HepG2 (cell line): ENCODE results near the gene KDM2B. TPM values are rescaled to one million over a fixed set of nuclear protein-coding genes. Genes with fewer than 3 reads are reported as not detected.

ENCODE experiments used
- GTF3A ChIP-seq: sonication (generic); formaldehyde crosslinking; conservative IDR thresholded peaks from 2 replicates; pipeline ENCODE4 v1.4.0; 2020; ENCODE audit warnings: mild to moderate bottlenecking, missing genetic modification reagents
- MXI1 ChIP-seq: IDR thresholded peaks from 3 replicates; pipeline ENCODE4 v1.6.1; 2012; ENCODE audit warnings: low read depth, low read length, inconsistent platforms, borderline replicate concordance
- POLR2AphosphoS5 ChIP-seq: IDR thresholded peaks from 2 replicates; pipeline ENCODE4 v1.6.1; 2012; ENCODE audit warnings: low read depth, low read length
- POLR2G ChIP-seq: fragments of 200-400 bp; formaldehyde crosslinking; IDR thresholded peaks from 2 replicates; pipeline ENCODE4 v1.6.1; 2018; ENCODE audit warnings: mild to moderate bottlenecking, low read depth, low read length, moderate library complexity
- PRMT3 ChIP-seq: sonication (generic); formaldehyde crosslinking; IDR thresholded peaks from 2 replicates; pipeline ENCODE4 v1.8.1; 2022; ENCODE audit warnings: low read depth, mild to moderate bottlenecking, moderate library complexity, missing genetic modification reagents, borderline replicate concordance
- RBM22 ChIP-seq: fragments of 200-400 bp; formaldehyde crosslinking; optimal IDR thresholded peaks from 2 replicates; pipeline ENCODE3; 2017; ENCODE audit warnings: mild to moderate bottlenecking, low read length, moderate library complexity
- RXRA ChIP-seq: sonication (generic); formaldehyde crosslinking; IDR thresholded peaks from 2 replicates; pipeline ENCODE4 v1.5.1; 2020; ENCODE audit warnings: missing genetic modification reagents
- ZMYM2 ChIP-seq: sonication (generic); formaldehyde crosslinking; IDR thresholded peaks from 2 replicates; pipeline ENCODE4 v1.8.0; 2022; ENCODE audit warnings: mild to moderate bottlenecking, missing genetic modification reagents
- ZNF10 ChIP-seq: sonication (generic); formaldehyde crosslinking; IDR thresholded peaks from 2 replicates; pipeline ENCODE4 v1.4.0; 2020; ENCODE audit warnings: mild to moderate bottlenecking, low read depth, missing genetic modification reagents, borderline replicate concordance
- ZNF207 ChIP-seq: fragments of 450-650 bp; IDR thresholded peaks from 2 replicates; pipeline ENCODE4 v1.6.1; 2016; ENCODE audit warnings: antibody characterized with exemption, borderline replicate concordance
- ZNF253 ChIP-seq: sonication (generic); formaldehyde crosslinking; IDR thresholded peaks from 2 replicates; pipeline ENCODE4 v1.8.0; 2022; ENCODE audit warnings: mild to moderate bottlenecking, missing genetic modification reagents, borderline replicate concordance
- ZNF44 ChIP-seq: sonication (generic); formaldehyde crosslinking; IDR thresholded peaks from 2 replicates; pipeline ENCODE4 v1.5.1; 2020; ENCODE audit warnings: mild to moderate bottlenecking, missing genetic modification reagents
- polyA plus RNA-seq, 8 experiments: library from polyadenylated mRNA; depleted of rRNA in 3 of 8; stranded (reverse) in 7 of 8; unstranded in 1 of 8; fragments of >200 nt; fragmentation: Illumina TruSeq in 4 of 8; extraction: Trizol in 4 of 8; gene quantifications; 2 replicates each; pipeline versions ENCODE4 v1.2.1 to v1.2.3, GENCODE V29; 2011 to 2016; ENCODE audit warnings: low read depth in 4 of 8, missing spikeins in 1 of 8, mixed read lengths in 1 of 8; ENCODE audit not compliant: insufficient read depth in 1 of 8
- total RNA-seq, 5 experiments: library from RNA; depleted of rRNA; stranded (reverse); fragments of >200 nt; fragmentation: Illumina TruSeq; extraction: Trizol; gene quantifications; 2 replicates each; pipeline ENCODE4 v1.2.3, GENCODE V29; 2016; ENCODE audit warnings: low read depth in 1 of 5
- TF ChIP-seq, protein P1 (sequence below): sonication (generic); formaldehyde crosslinking; IDR thresholded peaks from 2 replicates; pipeline ENCODE4 v1.4.0; 2020; ENCODE audit warnings: missing genetic modification reagents
- TF ChIP-seq, protein P2 (sequence below): sonication (generic); formaldehyde crosslinking; IDR thresholded peaks from 2 replicates; pipeline ENCODE4 v1.8.1; 2023; ENCODE audit warnings: mild to moderate bottlenecking, missing genetic modification reagents, borderline replicate concordance
- TF ChIP-seq, protein P3 (sequence below): sonication (generic); formaldehyde crosslinking; IDR thresholded peaks from 2 replicates; pipeline ENCODE4 v1.9.0; 2021; ENCODE audit warnings: missing genetic modification reagents, borderline replicate concordance
- TF ChIP-seq, protein P4 (sequence below): sonication (generic); formaldehyde crosslinking; IDR thresholded peaks from 2 replicates; pipeline ENCODE4 v1.5.1; 2020; ENCODE audit warnings: missing genetic modification reagents, mild to moderate bottlenecking, borderline replicate concordance
- TF ChIP-seq, protein P5 (sequence below): sonication (generic); formaldehyde crosslinking; IDR thresholded peaks from 2 replicates; pipeline ENCODE4 v1.5.1; 2020; ENCODE audit warnings: mild to moderate bottlenecking, missing genetic modification reagents, moderate library complexity

Gene KDM2B
- total and polyA plus RNA-seq, 2 of the 13 experiments (the other 11 are each of a cell fraction or from before 2014, with no cell fraction given): 17.5 to 26.1 TPM

DNA sequence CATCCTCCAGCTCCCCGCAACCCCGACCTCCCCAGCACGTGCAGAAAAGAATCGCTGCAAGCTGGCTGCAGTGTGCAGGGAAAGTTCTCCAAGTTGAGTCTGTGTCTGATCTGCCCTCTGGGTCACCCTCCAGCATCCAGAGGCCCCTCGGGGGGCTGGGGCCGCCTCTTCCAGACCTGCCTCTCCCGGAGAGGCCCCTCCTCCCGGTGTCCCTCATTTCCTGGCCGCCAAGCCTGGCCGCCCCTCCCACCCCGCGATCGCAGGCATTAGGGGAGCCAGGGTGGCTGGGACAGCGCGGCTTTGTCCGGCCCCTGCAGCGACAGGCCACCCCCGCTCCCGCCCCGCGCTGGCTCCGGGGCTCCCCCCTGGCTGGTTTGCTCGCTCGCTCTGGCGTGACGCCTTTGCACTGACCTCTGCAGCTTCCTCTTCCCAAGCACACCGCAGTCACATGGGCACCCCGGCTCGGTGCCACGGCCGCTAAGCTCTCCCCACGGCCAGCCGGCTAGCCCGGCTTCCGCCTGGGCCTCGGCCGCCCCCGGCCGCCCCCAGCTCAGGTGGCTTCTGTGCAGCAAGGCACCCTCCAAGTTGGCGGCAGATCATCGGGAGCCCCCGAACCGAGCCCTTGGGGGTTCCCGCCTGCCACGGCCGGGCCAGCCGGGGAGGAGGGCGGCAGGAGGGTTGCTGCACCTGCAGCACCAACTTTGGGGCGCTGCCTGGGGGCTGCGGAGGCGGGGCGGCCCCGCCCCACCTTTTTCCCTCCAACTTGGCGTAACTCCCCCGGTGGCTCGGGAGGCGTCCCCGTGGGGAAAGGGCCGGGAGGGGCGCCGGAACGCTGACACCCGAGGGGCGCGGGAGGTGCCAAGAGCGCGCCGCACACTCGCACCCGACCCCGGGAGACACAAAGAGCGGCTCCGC is 43.7 kb downstream of the KDM2B start (continued):
- peak; percentile 58; the same call in 1 of the 3 replicates for TF ChIP-seq MXI1
- TF ChIP-seq, protein P1, sequence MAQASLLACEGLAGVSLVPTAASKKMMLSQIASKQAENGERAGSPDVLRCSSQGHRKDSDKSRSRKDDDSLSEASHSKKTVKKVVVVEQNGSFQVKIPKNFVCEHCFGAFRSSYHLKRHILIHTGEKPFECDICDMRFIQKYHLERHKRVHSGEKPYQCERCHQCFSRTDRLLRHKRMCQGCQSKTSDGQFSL: peak; percentile 73
- 0 out of 2 replicates have a peak, but pooled peaks have one; percentile 35 for TF ChIP-seq ZMYM2 (CRISPR knock-in tag)
- TF ChIP-seq RXRA (CRISPR knock-in tag): peak; percentile 78
- no peak for TF ChIP-seq ZNF207
- TF ChIP-seq ZNF10 (CRISPR knock-in tag): no peak
- TF ChIP-seq, protein P2, sequence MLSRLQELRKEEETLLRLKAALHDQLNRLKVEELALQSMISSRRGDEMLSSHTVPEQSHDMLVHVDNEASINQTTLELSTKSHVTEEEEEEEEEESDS (CRISPR knock-in tag): peak; percentile 80; the same call in 1 of the 2 replicates
- peak; percentile 67 for TF ChIP-seq POLR2G
- TF ChIP-seq, protein P3, sequence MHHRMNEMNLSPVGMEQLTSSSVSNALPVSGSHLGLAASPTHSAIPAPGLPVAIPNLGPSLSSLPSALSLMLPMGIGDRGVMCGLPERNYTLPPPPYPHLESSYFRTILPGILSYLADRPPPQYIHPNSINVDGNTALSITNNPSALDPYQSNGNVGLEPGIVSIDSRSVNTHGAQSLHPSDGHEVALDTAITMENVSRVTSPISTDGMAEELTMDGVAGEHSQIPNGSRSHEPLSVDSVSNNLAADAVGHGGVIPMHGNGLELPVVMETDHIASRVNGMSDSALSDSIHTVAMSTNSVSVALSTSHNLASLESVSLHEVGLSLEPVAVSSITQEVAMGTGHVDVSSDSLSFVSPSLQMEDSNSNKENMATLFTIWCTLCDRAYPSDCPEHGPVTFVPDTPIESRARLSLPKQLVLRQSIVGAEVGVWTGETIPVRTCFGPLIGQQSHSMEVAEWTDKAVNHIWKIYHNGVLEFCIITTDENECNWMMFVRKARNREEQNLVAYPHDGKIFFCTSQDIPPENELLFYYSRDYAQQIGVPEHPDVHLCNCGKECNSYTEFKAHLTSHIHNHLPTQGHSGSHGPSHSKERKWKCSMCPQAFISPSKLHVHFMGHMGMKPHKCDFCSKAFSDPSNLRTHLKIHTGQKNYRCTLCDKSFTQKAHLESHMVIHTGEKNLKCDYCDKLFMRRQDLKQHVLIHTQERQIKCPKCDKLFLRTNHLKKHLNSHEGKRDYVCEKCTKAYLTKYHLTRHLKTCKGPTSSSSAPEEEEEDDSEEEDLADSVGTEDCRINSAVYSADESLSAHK: no peak; the same call in 1 of the 2 replicates
- no peak for TF ChIP-seq GTF3A (CRISPR knock-in tag)
- TF ChIP-seq ZNF44 (CRISPR knock-in tag): 0 out of 2 replicates have a peak, but pooled peaks have one; percentile 53
- no peak for TF ChIP-seq RBM22
- TF ChIP-seq, protein P4, sequence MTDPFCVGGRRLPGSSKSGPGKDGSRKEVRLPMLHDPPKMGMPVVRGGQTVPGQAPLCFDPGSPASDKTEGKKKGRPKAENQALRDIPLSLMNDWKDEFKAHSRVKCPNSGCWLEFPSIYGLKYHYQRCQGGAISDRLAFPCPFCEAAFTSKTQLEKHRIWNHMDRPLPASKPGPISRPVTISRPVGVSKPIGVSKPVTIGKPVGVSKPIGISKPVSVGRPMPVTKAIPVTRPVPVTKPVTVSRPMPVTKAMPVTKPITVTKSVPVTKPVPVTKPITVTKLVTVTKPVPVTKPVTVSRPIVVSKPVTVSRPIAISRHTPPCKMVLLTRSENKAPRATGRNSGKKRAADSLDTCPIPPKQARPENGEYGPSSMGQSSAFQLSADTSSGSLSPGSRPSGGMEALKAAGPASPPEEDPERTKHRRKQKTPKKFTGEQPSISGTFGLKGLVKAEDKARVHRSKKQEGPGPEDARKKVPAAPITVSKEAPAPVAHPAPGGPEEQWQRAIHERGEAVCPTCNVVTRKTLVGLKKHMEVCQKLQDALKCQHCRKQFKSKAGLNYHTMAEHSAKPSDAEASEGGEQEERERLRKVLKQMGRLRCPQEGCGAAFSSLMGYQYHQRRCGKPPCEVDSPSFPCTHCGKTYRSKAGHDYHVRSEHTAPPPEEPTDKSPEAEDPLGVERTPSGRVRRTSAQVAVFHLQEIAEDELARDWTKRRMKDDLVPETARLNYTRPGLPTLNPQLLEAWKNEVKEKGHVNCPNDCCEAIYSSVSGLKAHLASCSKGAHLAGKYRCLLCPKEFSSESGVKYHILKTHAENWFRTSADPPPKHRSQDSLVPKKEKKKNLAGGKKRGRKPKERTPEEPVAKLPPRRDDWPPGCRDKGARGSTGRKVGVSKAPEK (CRISPR knock-in tag): no peak
- TF ChIP-seq PRMT3 (CRISPR knock-in tag): peak; percentile 93
- 0 out of 2 replicates have a peak, but pooled peaks have one; percentile 59 for TF ChIP-seq ZNF253 (CRISPR knock-in tag)
- TF ChIP-seq, protein P5, sequence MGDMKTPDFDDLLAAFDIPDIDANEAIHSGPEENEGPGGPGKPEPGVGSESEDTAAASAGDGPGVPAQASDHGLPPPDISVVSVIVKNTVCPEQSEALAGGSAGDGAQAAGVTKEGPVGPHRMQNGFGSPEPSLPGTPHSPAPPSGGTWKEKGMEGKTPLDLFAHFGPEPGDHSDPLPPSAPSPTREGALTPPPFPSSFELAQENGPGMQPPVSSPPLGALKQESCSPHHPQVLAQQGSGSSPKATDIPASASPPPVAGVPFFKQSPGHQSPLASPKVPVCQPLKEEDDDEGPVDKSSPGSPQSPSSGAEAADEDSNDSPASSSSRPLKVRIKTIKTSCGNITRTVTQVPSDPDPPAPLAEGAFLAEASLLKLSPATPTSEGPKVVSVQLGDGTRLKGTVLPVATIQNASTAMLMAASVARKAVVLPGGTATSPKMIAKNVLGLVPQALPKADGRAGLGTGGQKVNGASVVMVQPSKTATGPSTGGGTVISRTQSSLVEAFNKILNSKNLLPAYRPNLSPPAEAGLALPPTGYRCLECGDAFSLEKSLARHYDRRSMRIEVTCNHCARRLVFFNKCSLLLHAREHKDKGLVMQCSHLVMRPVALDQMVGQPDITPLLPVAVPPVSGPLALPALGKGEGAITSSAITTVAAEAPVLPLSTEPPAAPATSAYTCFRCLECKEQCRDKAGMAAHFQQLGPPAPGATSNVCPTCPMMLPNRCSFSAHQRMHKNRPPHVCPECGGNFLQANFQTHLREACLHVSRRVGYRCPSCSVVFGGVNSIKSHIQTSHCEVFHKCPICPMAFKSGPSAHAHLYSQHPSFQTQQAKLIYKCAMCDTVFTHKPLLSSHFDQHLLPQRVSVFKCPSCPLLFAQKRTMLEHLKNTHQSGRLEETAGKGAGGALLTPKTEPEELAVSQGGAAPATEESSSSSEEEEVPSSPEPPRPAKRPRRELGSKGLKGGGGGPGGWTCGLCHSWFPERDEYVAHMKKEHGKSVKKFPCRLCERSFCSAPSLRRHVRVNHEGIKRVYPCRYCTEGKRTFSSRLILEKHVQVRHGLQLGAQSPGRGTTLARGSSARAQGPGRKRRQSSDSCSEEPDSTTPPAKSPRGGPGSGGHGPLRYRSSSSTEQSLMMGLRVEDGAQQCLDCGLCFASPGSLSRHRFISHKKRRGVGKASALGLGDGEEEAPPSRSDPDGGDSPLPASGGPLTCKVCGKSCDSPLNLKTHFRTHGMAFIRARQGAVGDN (CRISPR knock-in tag): peak; percentile 99
- no peak for TF ChIP-seq POLR2AphosphoS5
